ENCODE data around the gene GRK5.
A peak's percentile ranks its signal among the peaks of the same experiment; 100 is the strongest.

Gene GRK5

DNA sequence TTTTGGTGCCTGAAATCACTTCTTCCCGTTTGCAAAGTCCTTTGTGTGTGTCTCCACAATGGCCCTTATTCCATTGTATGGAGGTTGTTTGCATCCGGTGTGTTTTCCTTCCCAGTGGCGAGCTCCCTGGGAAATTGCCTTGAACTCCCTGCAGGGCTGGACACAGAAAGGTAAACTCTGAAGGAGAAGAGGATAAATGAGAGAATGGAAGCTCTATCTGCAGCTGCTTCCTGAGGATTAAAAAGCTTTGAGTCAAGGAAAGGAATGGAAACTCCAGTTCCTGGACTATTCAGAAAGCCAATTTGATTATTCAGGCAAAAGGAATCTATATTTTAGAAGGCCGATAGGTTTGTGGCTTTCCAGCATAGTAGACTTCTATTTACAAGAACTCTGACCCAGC, 4.4 kb upstream of the GRK5 start:
- no peak overlapping the region for H3K4me3 ChIP-seq (ENCODE audit: insufficient read depth, low read length, poor library complexity, severe bottlenecking)
- no peak overlapping the region for H3K4me2 ChIP-seq (ENCODE audit: low read depth, low read length, poor library complexity, severe bottlenecking)
- H4K20me1 ChIP-seq (ENCODE audit: low read depth, low read length) = no peaks in the 10 kb centered on the region
- no peak for TF ChIP-seq EZH2phosphoT487 (conservative IDR thresholded peaks at IDR 0.05; ENCODE audit: low read length)
- H3K9me3 ChIP-seq (ENCODE audit: insufficient read depth, low read length) = no peaks in the 10 kb centered on the region
- H3K27ac ChIP-seq (ENCODE audit: low read depth, low read length) = no peak overlapping the region
- H3K27me3 ChIP-seq (ENCODE audit: low read length) = no peaks in the 10 kb centered on the region
- H2AFZ ChIP-seq (ENCODE audit: low read depth, low read length, severe bottlenecking) = no peak overlapping the region
- H3K79me2 ChIP-seq (ENCODE audit: insufficient read depth, low read length) = no peaks in the 10 kb centered on the region
- H3F3A ChIP-seq (ENCODE audit: insufficient read depth) = 0 out of 2 replicates have a peak, but pooled peaks cover 3% of the 10 kb centered on the region
- H3K9me2 ChIP-seq (replicated peaks; ENCODE audit: insufficient read depth, low read length) = no peaks in the 10 kb centered on the region
- no peak overlapping the region for H3K9ac ChIP-seq (ENCODE audit: low read length)
- H3K36me3 ChIP-seq (ENCODE audit: low read length) = no peaks in the 10 kb centered on the region

DNA sequence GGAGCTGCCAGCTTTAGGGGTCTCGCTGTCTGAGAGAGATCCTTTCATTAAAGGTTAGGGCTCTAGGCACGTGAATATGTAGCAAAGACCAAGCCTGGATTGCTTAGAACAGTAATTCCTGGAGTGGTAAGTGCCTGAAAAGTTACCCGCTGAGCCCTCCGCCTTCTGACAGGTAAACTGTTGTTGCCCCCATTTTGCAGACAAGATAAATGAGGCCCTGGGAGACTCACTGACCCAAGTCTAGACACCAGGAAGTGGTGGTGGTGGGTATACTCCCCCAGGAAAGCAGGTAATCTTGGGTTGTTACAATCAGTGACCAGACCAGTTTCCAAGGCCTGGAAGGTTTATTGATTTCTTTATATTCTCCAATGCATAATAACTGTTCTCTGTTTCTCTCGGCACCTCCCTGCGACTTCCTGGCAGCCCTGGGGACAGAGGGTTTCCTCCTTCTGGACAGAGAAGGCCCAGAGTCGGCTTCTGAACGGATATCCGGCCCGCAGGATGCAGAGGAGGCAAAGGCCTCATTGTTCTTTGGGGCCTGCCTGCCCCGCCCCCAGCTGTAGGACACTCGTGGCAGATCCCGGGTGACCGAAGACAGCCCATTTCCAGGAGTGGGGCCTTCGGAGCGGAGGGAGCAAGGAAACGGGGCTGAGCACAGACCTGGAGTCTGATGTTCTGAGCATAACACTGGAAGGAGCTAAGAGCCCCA, 1.3 kb upstream of the GRK5 start:
- H3K9me3 ChIP-seq (ENCODE audit: insufficient read depth, low read length) = no peaks in the 10 kb centered on the region
- H4K20me1 ChIP-seq (ENCODE audit: low read depth, low read length) = no peaks in the 10 kb centered on the region
- H3K36me3 ChIP-seq (ENCODE audit: low read length) = no peaks in the 10 kb centered on the region
- H3K9ac ChIP-seq (ENCODE audit: low read length) = peak overlapping the region; percentile 73
- H3K4me2 ChIP-seq (ENCODE audit: low read depth, low read length, poor library complexity, severe bottlenecking) = peak overlapping the region; percentile 51
- H3K4me3 ChIP-seq (ENCODE audit: insufficient read depth, low read length, poor library complexity, severe bottlenecking) = peak overlapping the region; percentile 74
- H3K9me2 ChIP-seq (replicated peaks; ENCODE audit: insufficient read depth, low read length) = no peaks in the 10 kb centered on the region
- H3K79me2 ChIP-seq (ENCODE audit: insufficient read depth, low read length) = no peaks in the 10 kb centered on the region
- no peak for TF ChIP-seq EZH2phosphoT487 (conservative IDR thresholded peaks at IDR 0.05; ENCODE audit: low read length)
- TF ChIP-seq, protein P1, sequence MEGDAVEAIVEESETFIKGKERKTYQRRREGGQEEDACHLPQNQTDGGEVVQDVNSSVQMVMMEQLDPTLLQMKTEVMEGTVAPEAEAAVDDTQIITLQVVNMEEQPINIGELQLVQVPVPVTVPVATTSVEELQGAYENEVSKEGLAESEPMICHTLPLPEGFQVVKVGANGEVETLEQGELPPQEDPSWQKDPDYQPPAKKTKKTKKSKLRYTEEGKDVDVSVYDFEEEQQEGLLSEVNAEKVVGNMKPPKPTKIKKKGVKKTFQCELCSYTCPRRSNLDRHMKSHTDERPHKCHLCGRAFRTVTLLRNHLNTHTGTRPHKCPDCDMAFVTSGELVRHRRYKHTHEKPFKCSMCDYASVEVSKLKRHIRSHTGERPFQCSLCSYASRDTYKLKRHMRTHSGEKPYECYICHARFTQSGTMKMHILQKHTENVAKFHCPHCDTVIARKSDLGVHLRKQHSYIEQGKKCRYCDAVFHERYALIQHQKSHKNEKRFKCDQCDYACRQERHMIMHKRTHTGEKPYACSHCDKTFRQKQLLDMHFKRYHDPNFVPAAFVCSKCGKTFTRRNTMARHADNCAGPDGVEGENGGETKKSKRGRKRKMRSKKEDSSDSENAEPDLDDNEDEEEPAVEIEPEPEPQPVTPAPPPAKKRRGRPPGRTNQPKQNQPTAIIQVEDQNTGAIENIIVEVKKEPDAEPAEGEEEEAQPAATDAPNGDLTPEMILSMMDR (IDR thresholded peaks at IDR 0.05; ENCODE audit: insufficient read depth, low read length, poor library complexity, severe bottlenecking) = no peak
- 0 out of 2 replicates have a peak, but pooled peaks cover 3% of the 10 kb centered on the region for H3F3A ChIP-seq (ENCODE audit: insufficient read depth)
- H3K27me3 ChIP-seq (ENCODE audit: low read length) = no peaks in the 10 kb centered on the region
- H2AFZ ChIP-seq (ENCODE audit: low read depth, low read length, severe bottlenecking) = peak overlapping the region; percentile 72
- H3K27ac ChIP-seq (ENCODE audit: low read depth, low read length) = 0 out of 2 replicates have a peak overlapping the region, but pooled peaks have one; percentile 71

DNA sequence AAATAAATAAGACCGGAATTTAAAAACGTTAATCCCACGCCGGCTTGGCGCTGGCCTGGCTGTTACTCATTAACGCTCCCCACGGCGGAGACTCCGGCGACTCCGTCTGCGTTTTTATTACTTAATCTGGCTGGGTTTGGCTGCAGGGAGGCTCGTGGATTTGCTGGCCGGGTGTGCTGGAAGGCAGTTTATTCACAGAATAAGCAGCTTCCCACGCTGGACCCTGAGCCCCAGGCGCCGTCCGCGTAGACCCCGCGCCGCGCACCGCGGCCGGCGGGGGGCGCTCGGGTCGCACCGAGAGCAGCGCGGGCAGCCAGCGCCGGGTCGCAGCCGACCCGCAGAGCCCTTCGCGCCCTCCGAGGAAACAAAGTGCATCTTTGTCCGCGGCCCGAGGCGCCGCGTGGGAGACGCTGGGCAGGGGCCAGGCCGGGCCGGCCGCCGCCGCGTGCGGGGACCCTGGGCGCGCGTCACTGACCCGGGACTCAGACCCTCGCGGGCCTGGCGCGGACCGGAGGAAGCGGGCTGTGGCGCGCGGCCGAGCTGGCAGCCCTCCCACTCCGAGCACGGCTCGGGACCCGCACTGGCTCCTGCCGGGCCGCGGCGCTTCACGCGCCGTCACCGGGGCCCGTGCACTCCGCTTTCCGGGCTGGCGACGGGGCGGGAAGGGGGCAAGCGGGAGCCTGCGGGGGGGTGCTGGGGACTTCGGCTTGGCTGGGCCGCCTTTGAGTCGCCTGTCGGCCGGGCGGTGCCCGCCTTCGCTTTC, 587 bp upstream of the GRK5 start:
- H3K36me3 ChIP-seq (ENCODE audit: low read length) = no peaks in the 10 kb centered on the region
- peak overlapping the region; percentile 72 for H2AFZ ChIP-seq (ENCODE audit: low read depth, low read length, severe bottlenecking)
- H3K9me3 ChIP-seq (ENCODE audit: insufficient read depth, low read length) = no peaks in the 10 kb centered on the region
- peak overlapping the region; percentile 74 for H3K4me3 ChIP-seq (ENCODE audit: insufficient read depth, low read length, poor library complexity, severe bottlenecking)
- H3K9ac ChIP-seq (ENCODE audit: low read length) = peak overlapping the region; percentile 73
- H3F3A ChIP-seq (ENCODE audit: insufficient read depth) = 0 out of 2 replicates have a peak, but pooled peaks cover 3% of the 10 kb centered on the region
- TF ChIP-seq EZH2phosphoT487 (conservative IDR thresholded peaks at IDR 0.05; ENCODE audit: low read length) = no peak
- TF ChIP-seq, protein P1 (IDR thresholded peaks at IDR 0.05; ENCODE audit: insufficient read depth, low read length, poor library complexity, severe bottlenecking) = peak; percentile 66
- H3K27me3 ChIP-seq (ENCODE audit: low read length) = no peaks in the 10 kb centered on the region
- H4K20me1 ChIP-seq (ENCODE audit: low read depth, low read length) = no peaks in the 10 kb centered on the region
- peak overlapping the region; percentile 71 for H3K27ac ChIP-seq (ENCODE audit: low read depth, low read length)
- no peaks in the 10 kb centered on the region for H3K9me2 ChIP-seq (replicated peaks; ENCODE audit: insufficient read depth, low read length)
- H3K79me2 ChIP-seq (ENCODE audit: insufficient read depth, low read length) = no peaks in the 10 kb centered on the region
- H3K4me2 ChIP-seq (ENCODE audit: low read depth, low read length, poor library complexity, severe bottlenecking) = peak overlapping the region; percentile 51
